ENCODE data around the gene STK24.

STK24 gene

DNA sequence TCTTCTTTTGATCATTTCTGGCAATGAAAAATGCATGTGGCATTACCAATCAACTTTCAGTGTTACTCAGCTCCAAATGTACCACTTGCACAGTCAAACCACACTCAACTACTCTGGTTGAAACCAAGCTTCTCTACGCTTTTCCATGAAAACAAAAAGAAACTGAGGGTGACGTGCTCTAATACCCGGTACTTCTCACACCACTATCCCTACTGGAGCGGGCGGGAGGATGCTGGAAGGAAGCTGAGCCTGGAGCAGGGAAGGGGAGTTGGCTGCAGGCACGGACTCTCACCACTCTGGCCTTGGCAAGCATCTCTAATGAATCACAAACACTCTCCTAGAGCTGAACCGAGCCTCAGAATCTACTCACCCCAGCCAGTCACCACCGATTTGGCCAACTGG, 48.2 kb downstream of the STK24 start:
- H3K27ac ChIP-seq: no peak overlapping the region
- TF ChIP-seq CTCF (conservative IDR thresholded peaks at IDR 0.05) (no peak), ZFX (IDR thresholded peaks at IDR 0.05) (no peak)

GRCh38 chr13:98527526-98527925, 49.4 kb downstream of the STK24 start:
- no peak overlapping the region for H3K27ac ChIP-seq
- TF ChIP-seq CTCF (conservative IDR thresholded peaks at IDR 0.05): no peak
- no peak for TF ChIP-seq ZFX (IDR thresholded peaks at IDR 0.05)

DNA sequence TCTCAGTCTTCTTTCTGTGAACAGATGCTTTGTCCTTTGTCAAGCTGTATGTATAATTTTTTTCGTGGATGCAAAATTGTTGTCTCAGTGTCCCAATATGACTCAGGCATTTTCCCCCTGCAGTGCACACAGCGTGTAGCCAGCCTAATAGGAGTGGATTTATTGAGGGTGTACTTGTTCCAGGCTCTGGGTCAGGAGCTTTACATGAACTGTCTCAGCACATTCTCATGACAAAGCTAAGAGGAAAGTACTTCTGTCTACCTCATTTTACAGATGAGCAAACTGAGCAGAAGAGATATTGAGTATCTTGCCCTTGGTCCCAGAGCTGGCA, 50.8 kb downstream of the STK24 start:
- H3K27ac ChIP-seq: no peak overlapping the region; the same call in 1 of the 2 replicates
- no peak for TF ChIP-seq ZFX (IDR thresholded peaks at IDR 0.05)
- no peak for TF ChIP-seq CTCF (conservative IDR thresholded peaks at IDR 0.05)

DNA sequence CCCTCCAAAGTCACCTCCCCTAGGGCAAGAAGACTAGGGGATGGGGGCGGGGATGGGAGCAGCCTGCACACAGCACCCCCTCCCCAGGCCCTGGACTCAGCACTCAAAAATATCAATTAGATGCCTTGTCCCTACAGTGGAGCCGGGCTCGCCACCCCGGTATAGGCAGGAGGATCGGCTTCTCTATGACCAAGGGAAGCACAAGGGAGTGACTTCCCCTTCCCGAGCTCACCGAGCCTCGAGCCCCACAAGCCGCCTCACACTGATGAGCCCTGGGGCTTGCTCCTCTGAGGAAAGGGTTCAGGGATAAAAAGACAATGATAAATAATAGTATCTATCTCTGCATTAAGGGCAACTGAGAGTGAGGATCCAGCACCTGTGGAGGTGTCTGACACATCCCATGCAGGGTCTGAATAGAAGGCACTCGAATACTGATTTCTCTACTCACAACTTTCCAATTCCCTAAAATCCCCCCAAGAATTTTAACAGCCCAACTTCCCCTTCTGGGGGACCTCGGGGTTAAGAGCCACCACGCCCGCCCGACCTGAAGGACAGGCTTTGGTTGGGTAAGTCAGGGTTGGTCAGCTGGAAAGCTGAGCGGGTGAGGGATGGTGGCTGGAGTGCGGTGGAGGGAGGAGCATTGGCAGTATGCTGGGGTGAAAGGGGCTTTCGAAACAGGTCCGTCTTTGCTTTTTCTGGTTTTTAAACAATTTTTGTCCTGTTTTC, 51.3 kb downstream of the STK24 start:
- no peak for TF ChIP-seq ZFX (IDR thresholded peaks at IDR 0.05)
- no peak for TF ChIP-seq CTCF (conservative IDR thresholded peaks at IDR 0.05)
- H3K27ac ChIP-seq: no peak overlapping the region

DNA sequence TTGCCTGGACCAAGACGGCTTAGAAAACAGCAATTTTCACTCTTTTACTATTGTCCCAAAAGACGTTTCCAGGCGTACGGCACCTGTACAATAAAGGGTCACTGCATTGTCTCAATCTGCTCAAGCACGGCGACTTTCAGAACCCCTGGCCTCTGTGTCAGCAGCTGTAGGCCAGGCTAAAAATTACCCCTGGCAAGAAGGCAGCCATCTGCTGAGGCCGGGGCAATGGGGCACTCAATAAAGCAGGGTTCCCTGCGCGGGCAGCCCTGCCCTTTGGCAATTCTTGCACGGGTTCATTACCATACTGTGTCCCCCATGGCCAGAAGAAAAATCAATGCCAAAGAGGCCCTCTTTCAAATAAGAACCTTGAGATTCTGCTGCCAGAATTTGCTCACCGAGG, 52.1 kb downstream of the STK24 start:
- H3K27ac ChIP-seq: no peak overlapping the region
- no peak for TF ChIP-seq CTCF (conservative IDR thresholded peaks at IDR 0.05)
- TF ChIP-seq ZFX (IDR thresholded peaks at IDR 0.05): no peak

GRCh38 chr13:98524391-98524790, 52.5 kb downstream of the STK24 start:
- no peak overlapping the region for H3K27ac ChIP-seq
- no peak for TF ChIP-seq ZFX (IDR thresholded peaks at IDR 0.05)
- TF ChIP-seq CTCF (conservative IDR thresholded peaks at IDR 0.05): no peak

- no peak for TF ChIP-seq CTCF (conservative IDR thresholded peaks at IDR 0.05)
- no peak for TF ChIP-seq ZFX (IDR thresholded peaks at IDR 0.05)
- no peak overlapping the region for H3K27ac ChIP-seq
These were observed 53.3 kb downstream of the STK24 start for GRCh38 chr13:98523455-98524102.
